Stimulated activated CD8-positive, alpha-beta memory T cell treated with anti-CD3 and anti-CD28 coated beads, Interleukin-15, amount 100 ng/mL, for 24 hours (primary cell): ENCODE data around the gene SLC12A7.
"Not testable (repeated sequence)": the region's sequence is repeated elsewhere in the genome, so short reads cannot be mapped to it uniquely, and the experiment has no call there.

Experiments used
- DNase-seq: peaks from one replicate; pipeline ENCODE4 v3.0.0-alpha.2; 2020; ENCODE audit warnings: low read depth

SLC12A7 gene

DNA sequence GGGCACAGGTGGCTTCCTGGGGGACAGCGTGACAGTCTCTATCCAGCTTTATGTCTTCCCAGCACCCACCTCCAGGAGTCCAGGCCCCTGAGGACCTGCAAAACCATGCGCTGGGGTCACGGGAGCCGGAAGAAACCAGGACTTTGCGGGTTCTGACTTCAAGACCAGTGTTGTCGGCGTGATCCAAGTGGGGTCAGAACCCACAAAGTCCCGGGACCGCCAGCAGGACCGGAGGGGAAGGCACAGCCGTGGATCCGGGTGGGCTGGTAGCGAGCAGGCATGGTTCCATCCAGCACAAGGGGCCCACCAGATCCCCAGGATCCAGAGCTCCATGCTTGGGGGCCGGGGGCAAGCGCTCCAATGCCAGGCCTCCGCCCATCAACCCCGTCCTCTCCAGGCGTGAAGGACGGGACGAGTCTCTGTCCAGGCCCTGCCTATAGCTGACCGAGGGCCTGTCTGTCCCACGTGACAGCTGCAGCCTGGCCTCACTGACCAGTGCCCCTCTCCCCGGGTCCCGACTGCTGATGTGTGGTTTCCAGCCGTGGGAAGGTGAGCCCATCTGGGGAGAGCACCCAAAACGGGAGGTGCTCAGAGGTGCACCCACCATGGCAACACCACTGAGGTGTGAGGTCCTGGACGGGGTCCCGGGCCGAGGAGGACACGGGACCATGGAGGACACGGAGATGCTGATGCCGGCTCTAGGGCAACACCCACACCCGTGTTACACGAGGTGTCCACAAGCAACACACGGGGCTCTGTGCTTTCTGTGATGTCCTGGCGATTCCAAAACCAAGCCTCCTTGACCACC lies 48.9 kb downstream of the SLC12A7 start:
- no peak for DNase-seq

DNA sequence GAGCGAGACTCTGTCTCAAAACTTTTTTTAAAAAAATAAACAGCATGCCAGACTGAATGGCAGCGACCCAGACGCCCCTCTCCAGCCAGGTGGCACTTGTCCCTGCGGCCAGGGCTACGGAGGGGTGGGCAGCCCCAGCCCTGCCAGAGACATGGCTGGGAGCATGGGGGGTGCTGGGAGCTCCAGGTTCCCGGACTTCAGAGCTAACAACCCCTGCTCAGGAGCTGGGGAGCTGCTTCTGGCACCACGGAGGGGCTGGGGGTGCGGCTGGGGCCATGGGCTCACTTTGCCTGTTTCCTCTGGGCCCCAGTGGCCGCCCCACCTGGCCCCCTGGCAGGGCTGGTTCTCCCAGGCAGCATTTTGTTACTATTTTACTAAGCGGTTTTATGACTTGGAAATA lies 49.9 kb downstream of the SLC12A7 start:
- no peak for DNase-seq

DNA sequence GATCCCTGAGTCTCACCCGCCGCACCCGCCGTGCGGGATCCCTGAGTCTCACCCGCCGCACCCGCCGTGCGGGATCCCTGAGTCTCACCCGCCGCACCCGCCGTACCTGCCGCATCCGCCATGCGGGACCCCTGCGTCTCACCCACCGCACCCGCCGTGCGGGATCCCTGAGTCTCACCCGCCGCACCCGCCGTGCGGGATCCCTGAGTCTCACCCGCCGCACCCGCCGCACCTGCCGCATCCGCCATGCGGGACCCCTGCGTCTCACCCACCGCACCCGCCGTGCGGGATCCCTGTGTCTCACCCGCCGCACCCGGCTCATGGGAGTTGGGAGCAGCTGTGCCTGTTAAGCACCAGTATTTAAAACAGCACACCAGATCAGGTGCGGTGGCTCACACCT lies 50.6 kb downstream of the SLC12A7 start:
- not testable (repeated sequence) for DNase-seq

DNA sequence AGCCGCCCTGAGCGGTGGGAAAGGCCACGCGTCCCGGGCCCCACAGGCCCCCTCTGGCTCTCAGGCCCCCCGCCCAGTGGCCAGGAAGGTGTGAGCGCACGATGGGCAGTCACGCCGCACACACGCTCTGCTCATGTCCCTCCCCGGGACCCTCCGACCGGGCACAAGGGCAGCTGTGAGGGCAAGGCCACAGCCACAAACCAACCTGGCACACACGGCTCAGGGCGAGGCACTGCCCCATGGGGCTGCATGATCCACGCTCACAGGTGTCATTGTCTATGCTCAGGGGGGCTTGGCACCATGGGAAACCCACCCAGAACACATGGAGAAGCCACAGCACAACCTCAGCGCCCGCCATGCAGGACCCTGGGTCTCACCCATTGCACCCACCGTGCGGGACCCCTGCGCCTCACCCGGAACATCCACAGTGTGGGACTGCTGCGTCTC lies 51.3 kb downstream of the SLC12A7 start:
- DNase-seq, result no peak

DNA sequence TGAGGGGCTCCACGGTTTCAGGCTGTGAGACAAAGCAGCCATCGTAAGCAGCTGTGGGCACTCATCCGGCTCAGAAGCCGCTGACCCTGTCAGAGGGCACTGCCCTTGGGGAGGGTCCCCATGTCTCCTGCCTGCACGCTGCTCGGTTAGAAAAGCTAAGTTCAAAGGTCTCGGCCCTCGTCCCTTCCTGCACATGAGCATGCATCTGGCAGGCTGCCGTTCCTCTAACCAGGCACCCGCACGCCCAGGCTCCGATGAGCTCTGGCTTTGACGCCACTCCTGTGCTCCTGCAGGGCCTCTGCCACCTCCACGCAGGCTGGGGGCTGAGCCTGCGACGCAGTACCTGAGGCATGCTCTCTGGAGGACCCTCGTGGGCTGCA lies 52.0 kb downstream of the SLC12A7 start:
- DNase-seq, result no peak

DNA sequence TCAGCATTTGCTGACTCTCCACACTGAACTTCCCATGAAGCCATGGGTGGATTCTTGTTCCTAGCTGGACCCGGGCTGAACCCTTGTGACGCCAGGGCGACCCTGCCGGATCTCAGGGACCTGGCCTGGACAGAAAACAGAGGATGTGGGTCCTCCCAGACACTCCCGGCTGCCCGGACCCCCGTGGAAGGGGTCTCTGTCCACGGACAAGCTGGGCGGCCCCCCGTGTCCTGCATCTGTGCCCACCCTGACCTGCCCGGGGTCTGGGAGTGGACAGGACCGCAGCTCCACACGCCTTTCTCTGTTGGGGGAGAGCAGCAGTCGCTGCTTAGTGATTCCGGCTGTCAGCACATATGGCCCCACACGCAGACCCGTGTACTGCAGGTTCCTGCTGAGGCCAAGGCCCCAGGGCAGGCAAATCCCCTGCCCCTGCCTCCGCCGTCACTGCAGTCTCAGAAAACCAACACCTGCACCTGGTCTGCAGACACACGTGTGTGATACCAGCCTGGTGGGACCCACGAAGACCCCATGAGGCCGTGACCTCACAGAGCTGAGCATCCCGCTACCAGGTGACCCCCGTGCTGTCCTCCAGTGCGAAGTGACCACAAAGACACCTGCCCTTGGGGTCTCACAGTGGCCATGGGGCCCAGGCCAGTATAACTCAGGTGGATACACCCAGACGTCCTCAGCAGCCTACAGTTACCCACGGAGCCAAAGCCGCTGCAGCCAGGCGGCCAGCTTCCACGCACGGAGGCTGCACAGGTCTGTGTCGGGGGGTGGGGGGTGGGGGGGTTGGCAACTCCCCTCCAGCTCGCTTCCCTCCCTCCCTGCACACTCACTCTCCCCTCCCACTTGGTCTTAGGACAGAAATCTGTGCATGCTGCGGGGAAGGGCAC lies 52.6 kb downstream of the SLC12A7 start:
- no peak for DNase-seq

DNA sequence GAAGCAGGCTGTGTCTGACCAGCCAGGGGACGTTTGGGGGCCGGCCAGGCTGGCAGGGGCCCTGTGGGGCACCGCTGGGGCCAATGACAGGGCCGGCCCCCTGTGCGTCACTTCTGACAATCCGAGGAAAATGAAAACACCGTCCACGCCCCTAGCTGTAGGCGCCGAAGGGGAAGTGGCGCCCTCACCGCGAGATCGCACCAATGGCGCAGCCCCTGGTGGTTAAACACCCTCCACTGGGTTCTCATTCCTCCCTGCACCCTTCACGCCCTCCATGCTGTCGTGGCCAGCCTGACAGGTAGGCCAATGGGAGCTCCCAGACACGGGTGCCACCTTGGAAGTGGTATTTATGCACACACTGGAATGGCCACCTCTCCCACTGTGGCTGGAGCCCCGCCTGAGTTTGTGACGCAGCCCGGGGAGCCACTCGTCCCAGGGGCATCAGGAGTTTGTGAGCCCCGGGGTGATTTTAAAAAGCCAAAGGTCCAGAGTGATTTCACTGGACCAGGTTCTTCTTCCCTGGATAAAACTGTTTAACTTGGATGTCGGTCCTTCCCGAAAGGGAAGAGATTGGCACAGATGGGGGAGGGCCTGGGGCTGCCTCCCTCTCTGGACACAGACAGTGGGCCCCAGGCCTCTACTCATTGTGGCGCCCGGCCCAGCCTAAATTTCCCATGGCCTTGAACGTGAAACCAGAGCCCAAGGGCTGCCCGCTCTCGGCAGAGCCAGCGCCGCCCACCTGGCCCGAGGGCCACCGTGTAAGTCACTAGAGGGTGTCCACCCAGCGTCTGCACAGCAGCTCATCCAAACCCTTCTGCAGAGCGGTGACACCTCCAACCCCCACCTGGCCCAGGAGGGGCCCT lies 53.5 kb downstream of the SLC12A7 start:
- no peak for DNase-seq

DNA sequence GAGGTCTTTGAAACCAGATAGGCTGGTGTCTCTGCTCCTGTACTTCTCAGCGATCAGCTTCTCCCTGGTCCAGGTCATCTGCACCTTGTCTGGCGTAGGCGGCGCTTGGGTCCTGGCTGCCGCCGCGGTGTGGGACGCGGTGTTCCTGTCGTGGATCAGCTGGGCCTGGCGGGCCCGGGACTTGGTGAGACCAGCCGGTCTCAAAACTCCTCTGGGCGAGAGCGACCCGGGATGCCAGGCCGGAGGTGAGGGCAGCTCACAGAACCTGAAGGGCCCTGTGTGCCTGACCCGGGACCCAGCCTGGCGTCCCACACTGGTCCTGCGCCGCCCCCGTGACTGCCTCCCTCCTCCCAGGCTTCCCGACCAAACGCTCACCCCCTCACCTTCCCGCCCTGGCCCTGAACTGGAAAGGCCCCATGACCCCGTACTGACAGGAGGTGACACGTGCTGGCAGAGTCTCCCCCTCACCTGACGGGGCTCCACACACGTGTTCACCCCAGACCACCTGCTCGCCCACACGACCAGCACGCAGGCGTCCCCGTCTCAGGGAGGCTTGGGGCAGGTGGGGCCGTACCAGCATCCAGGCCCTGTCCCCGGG lies 54.3 kb downstream of the SLC12A7 start:
- no peak for DNase-seq

DNA sequence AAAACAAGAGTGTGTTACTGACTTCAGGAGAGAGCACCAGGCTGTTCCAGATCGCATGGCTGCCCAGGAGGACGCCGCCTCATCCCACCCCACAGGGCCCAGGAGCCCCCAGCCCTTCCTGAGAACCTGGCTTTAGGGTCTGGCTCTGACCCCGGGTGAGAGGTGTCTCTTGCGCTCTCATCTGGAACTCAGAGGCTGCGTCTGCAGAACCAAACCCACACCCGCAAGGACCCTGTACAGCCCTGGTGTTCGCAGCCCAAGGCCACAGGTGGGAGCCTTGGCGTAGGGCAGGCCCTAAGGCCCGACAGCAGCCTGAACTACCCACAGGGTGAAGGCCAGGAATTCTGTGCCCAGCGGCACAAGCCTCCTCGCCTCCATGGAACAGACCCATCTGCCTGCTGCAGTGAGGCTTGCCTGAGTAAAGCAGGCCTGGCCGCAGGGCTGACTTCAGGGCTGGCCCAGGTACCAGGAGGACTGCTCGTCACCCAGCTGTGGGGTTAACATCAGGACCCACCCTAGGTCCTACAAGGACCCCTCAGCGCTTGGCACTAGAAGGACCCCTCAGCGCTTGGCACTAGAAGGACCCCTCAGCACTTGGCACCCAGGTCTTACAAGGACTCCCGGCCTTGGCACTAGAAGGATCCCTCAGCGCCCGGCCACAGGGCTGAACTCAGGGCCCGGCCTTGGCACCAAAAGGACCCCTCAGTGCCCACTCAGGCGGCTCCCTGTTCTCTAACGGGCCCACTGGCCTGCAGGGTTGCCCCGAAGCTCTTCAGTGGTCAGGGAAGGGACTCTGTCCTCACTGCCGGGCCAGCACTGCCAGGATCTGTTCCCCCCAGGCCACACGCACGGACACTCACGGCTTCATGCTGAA lies 55.0 kb downstream of the SLC12A7 start:
- no peak for DNase-seq

DNA sequence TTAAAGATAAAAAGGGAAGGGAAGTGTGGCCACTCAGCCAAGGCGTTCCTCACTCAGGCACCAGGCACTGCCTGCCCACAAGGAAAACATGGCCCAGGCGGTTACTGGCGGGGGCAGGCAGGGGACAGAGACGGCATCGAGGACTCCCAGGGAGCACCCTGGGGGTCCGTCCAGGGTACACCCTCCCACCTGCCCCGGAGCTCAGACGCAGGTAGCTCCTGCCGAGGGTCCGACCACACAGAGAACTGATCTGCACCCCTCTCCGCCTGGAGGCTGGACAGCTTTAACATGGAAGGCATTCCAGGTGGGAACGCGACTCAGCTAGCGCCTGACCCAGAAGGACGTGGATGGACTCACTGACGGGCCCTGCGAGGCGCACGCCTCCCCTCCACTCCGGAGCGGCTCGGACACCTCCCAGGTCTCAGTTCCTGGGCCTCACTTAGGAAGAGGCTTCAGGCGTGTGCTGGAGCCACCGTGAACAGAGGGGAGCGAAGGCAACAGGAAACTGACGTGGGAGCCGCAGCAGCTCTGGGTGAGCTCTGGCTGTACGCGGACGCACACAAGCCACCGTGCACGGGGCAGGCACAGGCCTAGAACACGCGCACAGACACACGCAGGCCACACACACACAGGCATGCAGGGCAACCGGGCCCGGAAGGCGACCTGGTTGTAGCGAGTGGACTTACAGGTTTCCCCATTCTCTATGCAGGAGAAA lies 55.8 kb downstream of the SLC12A7 start:
- no peak for DNase-seq

DNA sequence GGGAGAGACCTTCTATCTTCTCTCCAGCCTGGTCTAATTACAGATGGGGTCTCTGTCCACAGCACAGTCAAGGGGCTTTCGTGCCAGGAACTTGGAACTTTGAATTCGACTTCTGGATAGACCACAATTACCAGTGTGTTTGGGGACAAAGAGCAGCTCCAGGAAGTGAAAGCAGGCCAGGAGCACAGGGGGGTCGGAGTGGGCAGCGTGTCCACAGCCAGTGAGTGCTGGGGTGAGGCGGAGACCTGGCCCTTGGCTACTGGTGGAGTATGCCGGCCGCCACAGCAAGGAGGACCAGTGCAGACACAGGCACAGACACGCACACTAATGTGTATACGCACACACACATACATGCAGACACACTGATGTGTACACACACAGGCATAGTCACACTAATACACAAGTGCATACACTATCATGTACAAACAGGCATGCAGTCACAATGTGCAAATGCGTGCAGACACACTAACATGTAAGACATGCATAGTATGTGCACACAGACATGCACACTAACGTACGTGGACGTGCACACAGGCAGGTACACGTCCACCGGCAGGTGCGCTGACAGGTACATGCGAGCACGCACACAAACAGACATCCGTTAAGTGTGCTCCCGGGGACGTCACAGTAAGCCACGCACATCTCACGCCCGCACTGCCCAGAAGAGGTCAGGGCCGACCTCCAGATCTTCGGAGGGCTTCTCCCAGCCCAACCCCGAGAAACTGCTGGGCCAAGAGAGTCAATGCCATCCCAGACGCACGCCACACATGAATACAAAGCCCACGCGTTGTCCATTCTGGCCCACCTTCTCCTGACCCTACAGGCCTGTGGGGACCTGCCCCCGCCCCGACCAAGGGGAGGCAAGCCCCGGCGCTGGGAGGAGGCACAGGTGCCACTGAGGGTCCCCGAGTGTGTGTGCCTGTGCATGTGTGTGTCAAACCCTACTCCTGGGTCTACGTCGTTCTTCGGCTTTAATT lies 56.8 kb downstream of the SLC12A7 start:
- DNase-seq, result no peak

DNA sequence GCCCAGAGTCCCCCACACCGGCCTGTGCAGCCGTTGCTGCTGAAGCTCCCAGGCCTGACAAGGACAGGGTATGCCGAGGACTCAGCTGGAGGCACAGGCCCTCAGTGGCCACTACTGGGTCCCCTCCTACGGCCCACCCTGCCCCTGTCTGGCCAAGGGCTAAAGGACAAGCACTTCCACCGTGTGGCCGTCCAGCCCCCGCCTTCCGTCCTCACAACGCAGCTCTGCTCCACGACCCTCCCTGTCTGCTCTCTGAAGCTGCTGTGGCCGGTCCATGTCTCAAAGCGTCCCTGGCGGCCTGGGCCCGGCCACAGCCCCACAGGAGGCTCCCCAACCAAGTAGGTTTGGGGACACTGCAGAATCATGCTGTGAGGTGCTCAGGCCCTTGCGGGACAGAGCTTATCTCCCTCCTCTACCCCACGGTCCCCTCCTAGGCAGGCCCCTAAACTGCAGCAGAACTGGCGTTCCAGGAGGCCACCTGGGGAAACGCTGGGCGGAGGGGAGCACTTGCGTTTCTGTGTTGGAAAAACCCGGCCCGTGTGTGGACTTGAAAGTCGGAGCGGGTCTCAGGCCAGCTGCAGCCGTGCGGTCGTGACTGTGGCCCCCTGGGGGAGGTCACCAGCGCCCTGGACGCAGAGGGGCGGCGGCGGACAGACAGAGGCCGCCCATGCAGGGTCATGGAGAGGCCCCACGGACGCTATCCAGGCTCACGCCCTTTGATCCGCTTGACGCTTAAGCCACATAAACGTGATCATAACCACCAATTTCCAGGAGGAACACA lies 57.7 kb downstream of the SLC12A7 start:
- no peak for DNase-seq

DNA sequence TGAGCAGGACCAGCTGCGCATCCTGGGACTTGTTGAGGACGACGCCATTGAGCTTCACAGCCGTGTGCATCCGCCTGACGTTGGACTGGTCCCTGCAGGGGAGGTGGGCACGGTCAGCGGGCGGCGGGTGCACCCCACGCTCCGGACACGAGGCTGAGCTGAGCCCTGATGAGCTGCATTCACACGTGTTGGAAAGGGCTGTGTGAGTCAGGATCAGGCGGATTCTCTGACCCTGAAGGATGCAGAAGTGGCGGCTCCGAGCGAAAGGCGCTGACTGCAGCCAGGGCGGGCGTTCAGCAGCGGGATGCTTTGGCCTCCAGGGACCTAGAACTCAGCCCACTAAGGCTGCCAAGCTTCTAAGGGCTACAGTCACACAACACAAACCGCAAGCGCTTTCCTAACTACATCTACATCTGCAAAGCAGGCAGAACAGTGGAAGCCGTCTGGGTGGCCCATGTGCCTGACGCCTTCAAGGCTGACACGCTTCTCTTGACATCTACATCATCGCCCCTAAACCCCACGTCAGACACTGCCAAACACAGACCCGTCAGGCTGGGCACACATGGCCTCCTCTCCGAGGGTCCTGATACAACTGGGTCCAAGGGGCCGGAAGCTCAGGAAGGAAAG lies 58.4 kb downstream of the SLC12A7 start:
- no peak for DNase-seq

DNA sequence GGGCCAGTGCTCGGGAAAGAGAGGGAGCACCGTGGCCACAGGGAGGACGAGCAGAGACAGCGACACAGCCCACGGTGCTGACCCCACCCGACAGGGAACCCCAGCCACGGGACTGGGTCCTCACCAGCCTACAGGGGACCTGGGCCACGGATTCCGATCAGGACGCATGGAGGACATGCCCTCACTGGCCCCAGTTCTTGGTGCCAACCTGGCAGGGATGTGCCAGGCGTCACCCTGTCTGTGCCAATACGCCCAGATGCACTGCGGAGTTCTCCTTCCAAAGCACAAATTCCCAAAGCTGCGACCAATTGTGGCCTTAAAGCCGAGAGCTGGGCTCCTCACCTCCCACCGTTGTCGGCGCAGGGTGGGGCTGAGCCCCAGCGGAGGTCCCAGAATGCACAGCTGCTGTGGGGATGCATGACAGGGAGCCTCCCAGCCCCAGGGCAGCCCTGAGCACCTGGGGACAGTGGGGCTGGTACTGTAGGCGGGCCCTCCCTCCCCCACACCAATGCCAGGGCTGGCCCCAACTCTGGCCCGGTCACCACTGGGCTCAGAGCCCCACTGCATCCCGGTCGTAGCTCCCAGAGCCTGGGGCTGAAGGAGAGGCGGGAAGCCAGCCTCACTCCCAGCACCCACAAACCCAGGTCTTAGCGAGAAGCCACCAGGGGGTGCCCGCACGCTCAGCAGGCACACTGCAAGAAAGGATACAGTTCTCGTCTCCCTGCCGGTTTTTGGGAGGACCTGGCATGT lies 59.0 kb downstream of the SLC12A7 start:
- DNase-seq, result no peak

DNA sequence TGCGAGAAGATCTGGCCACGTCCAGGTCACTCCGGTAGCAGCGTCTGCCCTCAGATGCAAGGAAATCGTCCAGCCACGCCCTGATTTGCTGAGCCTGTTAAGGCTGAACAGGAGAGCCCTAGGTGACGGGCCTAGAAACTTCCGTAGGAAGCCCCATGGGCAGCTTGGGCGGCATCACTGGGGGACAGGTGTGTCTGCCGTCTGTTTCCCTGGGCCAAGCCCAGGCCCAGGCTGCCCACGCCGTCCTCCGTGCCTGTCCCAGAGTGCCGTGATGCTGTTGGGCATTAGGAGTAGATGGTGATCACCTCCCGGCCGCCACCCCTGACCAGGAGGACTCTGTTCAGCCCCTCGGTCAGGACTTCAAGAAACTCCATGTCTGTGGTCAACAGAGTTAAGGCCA lies 59.8 kb downstream of the SLC12A7 start:
- DNase-seq, result no peak

DNA sequence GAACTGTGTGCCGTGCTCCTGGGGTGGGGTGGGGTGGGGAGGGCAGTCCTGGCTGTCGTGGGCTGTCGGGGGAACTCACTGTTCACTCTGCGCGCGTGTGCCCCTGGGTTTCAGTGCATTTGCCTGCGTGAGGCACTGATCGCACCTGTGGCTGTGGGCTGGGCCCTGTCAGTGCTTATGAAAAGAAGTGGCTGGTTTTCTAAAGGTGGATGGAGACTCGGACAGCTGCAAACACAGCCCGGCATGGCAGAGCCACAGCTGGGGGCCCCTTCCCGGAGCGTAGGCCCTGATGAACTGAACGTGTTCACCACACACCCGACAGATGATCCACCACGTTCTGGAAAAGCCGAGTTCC lies 60.5 kb downstream of the SLC12A7 start:
- no peak for DNase-seq
